Neural cell (in vitro differentiated cells): ENCODE results near the gene RPAP2.

Source experiments
- CTCF ChIP-seq: fragments of 450-650 bp; IDR thresholded peaks from 2 replicates; pipeline ENCODE4 v1.5.1; 2014; ENCODE audit warnings: antibody characterized with exemption, mild to moderate bottlenecking, moderate library complexity; ENCODE audit not compliant: poor library complexity, severe bottlenecking
- EP300 ChIP-seq: fragments of 450-650 bp; conservative IDR thresholded peaks from 2 replicates; pipeline ENCODE4 v1.6.1; 2014; ENCODE audit warnings: antibody characterized with exemption, mild to moderate bottlenecking, moderate library complexity; ENCODE audit not compliant: poor library complexity, severe bottlenecking
- EZH2 ChIP-seq: fragments of 200-600, 300-800 bp; shearing (Covaris generic), sonication (generic); IDR thresholded peaks from 2 replicates; pipeline ENCODE4 v1.6.1; 2014; ENCODE audit warnings: antibody characterized with exemption, low read length, borderline replicate concordance, mild to moderate bottlenecking; ENCODE audit not compliant: insufficient read depth, poor library complexity, severe bottlenecking
- POLR2AphosphoS5 ChIP-seq: IDR thresholded peaks from 2 replicates; pipeline ENCODE4 v1.6.1; 2012
- RAD21 ChIP-seq: fragments of 450-650 bp; conservative IDR thresholded peaks from 2 replicates; pipeline ENCODE4 v1.6.1; 2014; ENCODE audit warnings: antibody characterized with exemption, mild to moderate bottlenecking, moderate library complexity
- SMC3 ChIP-seq: fragments of 450-650 bp; conservative IDR thresholded peaks from 2 replicates; pipeline ENCODE4 v1.6.1; 2014; ENCODE audit warnings: antibody characterized with exemption, mild to moderate bottlenecking, moderate library complexity; ENCODE audit not compliant: poor library complexity
- TF ChIP-seq, protein P1 (sequence below): IDR thresholded peaks from 2 replicates; pipeline ENCODE4 v1.6.1; 2012; ENCODE audit warnings: borderline replicate concordance

GRCh38 chr1:92299477-92300150, 755 bp downstream of the RPAP2 start:
- TF ChIP-seq, protein P1, sequence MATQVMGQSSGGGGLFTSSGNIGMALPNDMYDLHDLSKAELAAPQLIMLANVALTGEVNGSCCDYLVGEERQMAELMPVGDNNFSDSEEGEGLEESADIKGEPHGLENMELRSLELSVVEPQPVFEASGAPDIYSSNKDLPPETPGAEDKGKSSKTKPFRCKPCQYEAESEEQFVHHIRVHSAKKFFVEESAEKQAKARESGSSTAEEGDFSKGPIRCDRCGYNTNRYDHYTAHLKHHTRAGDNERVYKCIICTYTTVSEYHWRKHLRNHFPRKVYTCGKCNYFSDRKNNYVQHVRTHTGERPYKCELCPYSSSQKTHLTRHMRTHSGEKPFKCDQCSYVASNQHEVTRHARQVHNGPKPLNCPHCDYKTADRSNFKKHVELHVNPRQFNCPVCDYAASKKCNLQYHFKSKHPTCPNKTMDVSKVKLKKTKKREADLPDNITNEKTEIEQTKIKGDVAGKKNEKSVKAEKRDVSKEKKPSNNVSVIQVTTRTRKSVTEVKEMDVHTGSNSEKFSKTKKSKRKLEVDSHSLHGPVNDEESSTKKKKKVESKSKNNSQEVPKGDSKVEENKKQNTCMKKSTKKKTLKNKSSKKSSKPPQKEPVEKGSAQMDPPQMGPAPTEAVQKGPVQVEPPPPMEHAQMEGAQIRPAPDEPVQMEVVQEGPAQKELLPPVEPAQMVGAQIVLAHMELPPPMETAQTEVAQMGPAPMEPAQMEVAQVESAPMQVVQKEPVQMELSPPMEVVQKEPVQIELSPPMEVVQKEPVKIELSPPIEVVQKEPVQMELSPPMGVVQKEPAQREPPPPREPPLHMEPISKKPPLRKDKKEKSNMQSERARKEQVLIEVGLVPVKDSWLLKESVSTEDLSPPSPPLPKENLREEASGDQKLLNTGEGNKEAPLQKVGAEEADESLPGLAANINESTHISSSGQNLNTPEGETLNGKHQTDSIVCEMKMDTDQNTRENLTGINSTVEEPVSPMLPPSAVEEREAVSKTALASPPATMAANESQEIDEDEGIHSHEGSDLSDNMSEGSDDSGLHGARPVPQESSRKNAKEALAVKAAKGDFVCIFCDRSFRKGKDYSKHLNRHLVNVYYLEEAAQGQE = no peak
- TF ChIP-seq CTCF (no peak), EZH2 (no peak), POLR2AphosphoS5 (no peak), EP300 (no peak), SMC3 (no peak), RAD21 (no peak)
